Neural progenitor cell (in vitro differentiated cells): ENCODE measurements around the gene DUS1L. TPM values are rescaled to one million over a fixed set of nuclear protein-coding genes. Genes with fewer than 3 reads are reported as not detected.
A peak's percentile ranks its signal among the peaks of the same experiment; 100 is the strongest.

Experiments used
- DNase-seq: peaks from one replicate; pipeline ENCODE4 v3.0.0-alpha.2; 2016; ENCODE audit warnings: low spot score
- H2AFZ ChIP-seq: fragments of 200-600 bp; sonication (generic); replicated peaks from 2 replicates; pipeline ENCODE4 v1.6.1; 2016; ENCODE audit warnings: antibody characterized with exemption
- H3F3A ChIP-seq: fragments of 200-600 bp; sonication (generic); 2 replicates; pipeline ENCODE4 v1.6.1; 2016; ENCODE audit warnings: antibody characterized with exemption, low read depth
- H3K27ac ChIP-seq: fragments of 200-600 bp; sonication (generic); 2 replicates; pipeline ENCODE4 v1.5.1; 2016; ENCODE audit warnings: mild to moderate bottlenecking
- H3K27me3 ChIP-seq: fragments of 200-600 bp; sonication (generic); 2 replicates; pipeline ENCODE4 v1.6.1; 2016; ENCODE audit warnings: mild to moderate bottlenecking, moderate library complexity
- H3K36me3 ChIP-seq: fragments of 200-600 bp; sonication (generic); 2 replicates; pipeline ENCODE4 v1.5.1; 2016
- H3K4me1 ChIP-seq: fragments of 200-600 bp; sonication (generic); 2 replicates; pipeline ENCODE4 v1.6.1; 2016; ENCODE audit warnings: mixed run types
- H3K4me2 ChIP-seq: fragments of 200-600 bp; sonication (generic); 2 replicates; pipeline ENCODE4 v1.6.1; 2016
- H3K4me3 ChIP-seq: fragments of 200-600 bp; sonication (generic); 2 replicates; pipeline ENCODE4 v1.5.1; 2016
- H3K79me2 ChIP-seq: fragments of 200-600 bp; sonication (generic); 2 replicates; pipeline ENCODE4 v1.6.1; 2016; ENCODE audit warnings: low read depth
- H3K9ac ChIP-seq: fragments of 200-600 bp; sonication (generic); 2 replicates; pipeline ENCODE4 v1.6.1; 2016
- H3K9me3 ChIP-seq: fragments of 200-600 bp; sonication (generic); 2 replicates; pipeline ENCODE4 v1.5.1; 2016; ENCODE audit warnings: low read depth
- H4K20me1 ChIP-seq: fragments of 200-600 bp; sonication (generic); 2 replicates; pipeline ENCODE4 v1.6.1; 2016; ENCODE audit warnings: low read depth
- H3K27ac Mint-ChIP-seq: 3 replicates; pipeline ENCODE4 v1.8.0; 2021; ENCODE audit warnings: mixed read lengths
- H3K27me3 Mint-ChIP-seq: 2 replicates; pipeline ENCODE4 v1.8.0; 2022; ENCODE audit warnings: low read depth, mild to moderate bottlenecking, inconsistent platforms, moderate library complexity, mixed read lengths; ENCODE audit not compliant: insufficient read depth
- H3K36me3 Mint-ChIP-seq: 3 replicates; pipeline ENCODE4 v1.8.0; 2021; ENCODE audit warnings: mixed read lengths
- H3K4me1 Mint-ChIP-seq: 3 replicates; pipeline ENCODE4 v1.8.0; 2021; ENCODE audit warnings: mixed read lengths
- H3K4me3 Mint-ChIP-seq: 3 replicates; pipeline ENCODE4 v1.8.0; 2021; ENCODE audit warnings: mild to moderate bottlenecking, moderate library complexity, mixed read lengths
- H3K9me3 Mint-ChIP-seq: 3 replicates; pipeline ENCODE4 v1.8.0; 2020; ENCODE audit warnings: mixed read lengths
- EZH2 ChIP-seq: fragments of 200-600 bp; sonication (generic); IDR thresholded peaks from 2 replicates; pipeline ENCODE4 v1.6.1; 2017; ENCODE audit warnings: antibody characterized with exemption, mild to moderate bottlenecking, moderate library complexity
- EZH2phosphoT487 ChIP-seq: fragments of 200-600 bp; sonication (generic); IDR thresholded peaks from 2 replicates; pipeline ENCODE4 v1.6.1; 2017; ENCODE audit warnings: antibody characterized with exemption
- total RNA-seq: library from RNA; depleted of rRNA; stranded (reverse); fragments of >200 nt; gene quantifications from 2 replicates; pipeline ENCODE4 v1.2.3, GENCODE V29; 2015; ENCODE audit warnings: low replicate concordance
- TF ChIP-seq, protein P1 (sequence below): fragments of 200-600 bp; sonication (generic); IDR thresholded peaks from 2 replicates; pipeline ENCODE4 v1.5.1; 2017; ENCODE audit warnings: antibody characterized with exemption, mild to moderate bottlenecking

The DUS1L gene
- total RNA-seq, 1 donor from 2014 or later: 54.5 TPM

DNA sequence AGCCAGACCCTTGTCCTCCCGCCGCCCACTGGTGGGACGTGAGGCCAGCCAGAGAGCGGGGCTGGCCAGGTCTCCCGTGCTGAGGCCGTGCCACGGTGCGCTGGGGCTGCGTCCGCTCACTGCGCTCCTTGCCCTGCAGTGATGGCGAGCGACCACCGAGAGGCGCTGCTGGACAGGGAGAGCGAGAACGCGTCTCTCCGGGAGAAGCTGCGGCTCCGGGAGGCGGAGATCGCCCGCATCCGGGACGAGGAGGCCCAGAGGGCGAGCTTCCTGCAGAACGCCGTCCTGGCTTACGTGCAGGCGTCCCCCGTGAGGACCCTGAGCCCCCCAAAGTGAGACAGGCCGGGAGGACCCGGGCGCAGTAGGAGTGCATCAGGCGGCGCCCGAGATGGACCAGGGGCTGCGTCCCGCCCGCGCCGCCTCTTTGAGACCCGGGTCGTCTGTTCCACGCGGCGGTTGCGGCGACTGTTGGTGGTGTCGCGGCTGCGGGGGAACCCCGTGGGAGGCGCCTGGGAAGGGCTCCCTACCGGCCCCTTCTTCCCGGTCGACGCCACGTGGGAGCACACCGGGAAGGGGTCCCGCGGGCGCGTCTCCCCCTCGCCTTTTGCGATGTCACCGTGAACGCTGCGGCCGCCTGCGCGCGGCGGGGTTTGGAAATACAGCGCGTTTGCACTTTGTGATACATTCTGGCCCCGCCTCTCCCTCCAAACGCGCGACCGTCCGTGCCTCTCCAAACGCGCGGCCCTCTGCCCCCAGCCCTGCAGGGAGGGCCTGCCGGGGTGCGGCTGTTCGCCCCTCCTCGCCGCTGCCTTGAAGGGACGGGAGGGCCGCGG, 34.9 kb downstream of the DUS1L start:
- TF ChIP-seq EZH2 (no peak), EZH2phosphoT487 (no peak)
- TF ChIP-seq, protein P1, sequence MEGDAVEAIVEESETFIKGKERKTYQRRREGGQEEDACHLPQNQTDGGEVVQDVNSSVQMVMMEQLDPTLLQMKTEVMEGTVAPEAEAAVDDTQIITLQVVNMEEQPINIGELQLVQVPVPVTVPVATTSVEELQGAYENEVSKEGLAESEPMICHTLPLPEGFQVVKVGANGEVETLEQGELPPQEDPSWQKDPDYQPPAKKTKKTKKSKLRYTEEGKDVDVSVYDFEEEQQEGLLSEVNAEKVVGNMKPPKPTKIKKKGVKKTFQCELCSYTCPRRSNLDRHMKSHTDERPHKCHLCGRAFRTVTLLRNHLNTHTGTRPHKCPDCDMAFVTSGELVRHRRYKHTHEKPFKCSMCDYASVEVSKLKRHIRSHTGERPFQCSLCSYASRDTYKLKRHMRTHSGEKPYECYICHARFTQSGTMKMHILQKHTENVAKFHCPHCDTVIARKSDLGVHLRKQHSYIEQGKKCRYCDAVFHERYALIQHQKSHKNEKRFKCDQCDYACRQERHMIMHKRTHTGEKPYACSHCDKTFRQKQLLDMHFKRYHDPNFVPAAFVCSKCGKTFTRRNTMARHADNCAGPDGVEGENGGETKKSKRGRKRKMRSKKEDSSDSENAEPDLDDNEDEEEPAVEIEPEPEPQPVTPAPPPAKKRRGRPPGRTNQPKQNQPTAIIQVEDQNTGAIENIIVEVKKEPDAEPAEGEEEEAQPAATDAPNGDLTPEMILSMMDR: peak; percentile 77
- peak overlapping the region; percentile 98 for H3K4me2 ChIP-seq
- no peak overlapping the region for H3K27ac ChIP-seq

DNA sequence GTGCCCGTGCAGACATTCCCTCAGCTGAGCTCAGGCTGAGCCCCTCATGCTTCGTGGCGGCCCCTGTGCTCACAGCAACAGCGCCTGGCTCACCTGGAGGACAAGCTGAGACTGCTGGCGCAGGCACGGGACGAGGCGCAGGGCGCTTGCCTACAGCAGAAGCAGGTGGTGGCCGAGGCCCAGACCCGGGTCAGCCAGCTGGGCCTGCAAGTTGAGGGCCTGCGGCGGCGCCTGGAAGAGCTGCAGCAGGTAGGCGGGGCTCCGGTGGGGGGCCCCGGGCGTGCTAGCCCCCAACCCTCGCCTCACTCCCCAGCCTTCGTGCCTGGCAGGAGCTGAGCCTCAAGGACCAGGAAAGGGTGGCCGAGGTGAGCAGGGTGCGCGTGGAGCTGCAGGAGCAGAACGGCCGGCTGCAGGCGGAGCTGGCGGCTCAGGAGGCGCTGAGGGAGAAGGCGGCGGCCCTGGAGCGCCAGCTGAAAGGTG, 35.6 kb downstream of the DUS1L start:
- TF ChIP-seq EZH2: no peak
- TF ChIP-seq, protein P1: no peak
- TF ChIP-seq EZH2phosphoT487: no peak
- peaks cover 9% of the 10 kb centered on the region for H3K27me3 ChIP-seq
- peaks cover 34% of the 10 kb centered on the region for H4K20me1 ChIP-seq
- H3K9me3 Mint-ChIP-seq: no peaks in the 10 kb centered on the region
- H3K9ac ChIP-seq: no peak overlapping the region
- peaks cover 4% of the 10 kb centered on the region for H3K79me2 ChIP-seq
- H3K4me3 Mint-ChIP-seq: peak overlapping the region; percentile 61
- H3K4me3 ChIP-seq: no peak overlapping the region
- H3K27ac Mint-ChIP-seq: no peak overlapping the region
- H3K4me1 Mint-ChIP-seq: peaks cover 9% of the 10 kb centered on the region
- H3K4me1 ChIP-seq: peaks cover 7% of the 10 kb centered on the region
- DNase-seq: no peak
- no peak overlapping the region for H3K27ac ChIP-seq
- H3K27me3 Mint-ChIP-seq: peaks cover 16% of the 10 kb centered on the region
- H3K36me3 Mint-ChIP-seq: peaks cover 4% of the 10 kb centered on the region
- peak overlapping the region; percentile 98 for H3K4me2 ChIP-seq
- no peak overlapping the region for H2AFZ ChIP-seq
- H3K36me3 ChIP-seq: no peaks in the 10 kb centered on the region
- peaks cover 24% of the 10 kb centered on the region for H3F3A ChIP-seq
- H3K9me3 ChIP-seq: no peaks in the 10 kb centered on the region

More for the DNA sequence above, 34.9 kb downstream of the DUS1L start:
- Histone ChIP-seq H3K36me3 (no peaks in the 10 kb centered on the region), H3K4me3 (peak overlapping the region; percentile 81), H3K79me2 (peaks cover 4% of the 10 kb centered on the region), H3F3A (peaks cover 30% of the 10 kb centered on the region), H3K9ac (no peak overlapping the region), H4K20me1 (peaks cover 34% of the 10 kb centered on the region), H3K4me1 (peaks cover 7% of the 10 kb centered on the region), H3K27me3 (peaks cover 9% of the 10 kb centered on the region), H3K9me3 (no peaks in the 10 kb centered on the region), H2AFZ (peak overlapping the region; percentile 89)
- H3K27me3 Mint-ChIP-seq: peaks cover 16% of the 10 kb centered on the region
- H3K9me3 Mint-ChIP-seq: no peaks in the 10 kb centered on the region
- peak overlapping the region; percentile 81 for H3K4me3 Mint-ChIP-seq
- peak; percentile 95 for DNase-seq
- peaks cover 12% of the 10 kb centered on the region for H3K4me1 Mint-ChIP-seq
- H3K36me3 Mint-ChIP-seq: peaks cover 11% of the 10 kb centered on the region
- no peak overlapping the region for H3K27ac Mint-ChIP-seq

DNA sequence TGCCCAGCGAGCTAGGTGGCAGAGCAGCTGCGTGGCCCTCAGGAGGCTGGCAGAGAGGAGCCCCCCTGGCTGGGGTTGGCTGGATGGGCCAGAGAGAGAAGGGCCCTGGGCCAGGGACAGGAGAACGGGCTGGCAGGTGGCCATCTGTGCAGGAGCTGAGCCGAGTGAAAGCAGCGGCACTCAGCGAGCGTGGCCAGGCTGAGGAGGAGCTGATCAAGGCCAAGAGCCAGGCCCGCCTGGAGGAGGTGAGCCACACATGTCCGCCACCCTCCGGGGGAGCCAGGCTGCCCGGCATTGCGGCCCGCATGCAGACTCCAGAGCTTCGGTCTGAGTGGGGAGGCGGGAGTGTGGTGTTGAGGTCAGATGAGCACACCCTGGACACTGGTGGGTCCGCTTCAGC, 36.2 kb downstream of the DUS1L start:
- H3K4me1 ChIP-seq: peaks cover 7% of the 10 kb centered on the region

More for the DNA sequence above, 36.2 kb downstream of the DUS1L start:
- Mint-ChIP-seq H3K4me3 (peak overlapping the region; percentile 61), H3K4me1 (peaks cover 9% of the 10 kb centered on the region), H3K9me3 (no peaks in the 10 kb centered on the region), H3K36me3 (peaks cover 2% of the 10 kb centered on the region), H3K27ac (no peak overlapping the region), H3K27me3 (peaks cover 15% of the 10 kb centered on the region)
- no peak for DNase-seq
- Histone ChIP-seq H3K27ac (no peak overlapping the region), H3K4me2 (no peak overlapping the region), H3K79me2 (peaks cover 4% of the 10 kb centered on the region), H2AFZ (no peak overlapping the region), H3F3A (peaks cover 21% of the 10 kb centered on the region), H3K9me3 (no peaks in the 10 kb centered on the region), H3K9ac (no peak overlapping the region), H4K20me1 (peaks cover 30% of the 10 kb centered on the region), H3K27me3 (peaks cover 9% of the 10 kb centered on the region), H3K4me3 (no peak overlapping the region), H3K36me3 (no peaks in the 10 kb centered on the region)
- TF ChIP-seq EZH2: no peak
- TF ChIP-seq, protein P1: no peak
- TF ChIP-seq EZH2phosphoT487: no peak
